HG03045 (cell line): Measurements from ENCODE around the gene IRF5.
A peak's percentile ranks its signal among the peaks of the same experiment; 100 is the strongest.
"Not testable (repeated sequence)": the region's sequence is repeated elsewhere in the genome, so short reads cannot be mapped to it uniquely, and the experiment has no call there.

ENCODE experiments used
- ATAC-seq: cut with Tn5 transposase; IDR thresholded peaks from one replicate; pipeline ENCODE4 v1.9.1; 2021; ENCODE audit warnings: mild to moderate bottlenecking, moderate library complexity; ENCODE audit not compliant: unreplicated experiment

Gene IRF5

DNA sequence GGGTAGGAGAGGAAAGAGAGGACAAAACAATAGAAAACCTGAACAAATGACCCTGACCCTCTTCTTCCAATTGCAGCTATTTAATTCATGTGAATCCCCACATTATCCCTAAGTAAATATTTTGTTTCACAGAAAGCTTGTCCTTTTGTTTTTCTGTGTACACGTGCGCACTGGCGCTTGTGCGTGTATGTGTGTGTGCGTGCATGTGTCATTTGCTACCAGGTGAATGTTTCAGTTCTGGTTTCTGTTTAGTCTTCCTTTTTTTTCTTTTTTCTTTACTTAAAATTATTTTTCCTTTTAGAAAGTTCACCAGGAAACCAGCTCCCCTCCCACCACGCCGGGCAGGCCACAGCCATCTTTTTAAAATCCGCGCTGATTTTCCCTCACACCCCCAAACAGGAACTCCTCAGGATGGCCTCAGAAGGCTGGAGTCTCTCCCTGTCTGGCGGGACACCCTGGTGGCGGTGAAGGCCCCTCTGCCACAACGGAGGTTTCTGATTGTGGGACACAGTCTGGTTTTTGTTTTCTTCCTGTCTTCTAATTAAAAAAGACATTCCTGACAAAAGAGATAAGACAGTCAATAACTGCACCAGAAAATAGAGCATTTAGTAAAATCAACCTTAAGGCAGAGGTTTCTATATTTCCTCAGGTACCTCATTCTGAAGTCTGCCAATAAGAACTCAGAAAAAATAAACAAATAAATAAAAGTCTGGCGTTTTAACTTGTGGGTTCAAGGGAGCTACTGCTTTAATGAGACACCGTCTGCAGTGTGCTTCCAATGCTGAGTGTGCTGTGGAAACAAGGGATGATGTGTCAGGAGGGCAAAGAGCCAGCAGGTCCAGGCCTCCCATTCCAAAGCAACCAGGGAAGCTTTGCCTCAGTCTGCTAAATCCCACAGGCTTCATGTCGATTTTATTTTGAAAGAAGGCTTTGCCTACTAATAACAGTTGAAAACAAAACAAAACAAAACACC, 17.4 kb downstream of the IRF5 start:
- ATAC-seq: peak; percentile 47

DNA sequence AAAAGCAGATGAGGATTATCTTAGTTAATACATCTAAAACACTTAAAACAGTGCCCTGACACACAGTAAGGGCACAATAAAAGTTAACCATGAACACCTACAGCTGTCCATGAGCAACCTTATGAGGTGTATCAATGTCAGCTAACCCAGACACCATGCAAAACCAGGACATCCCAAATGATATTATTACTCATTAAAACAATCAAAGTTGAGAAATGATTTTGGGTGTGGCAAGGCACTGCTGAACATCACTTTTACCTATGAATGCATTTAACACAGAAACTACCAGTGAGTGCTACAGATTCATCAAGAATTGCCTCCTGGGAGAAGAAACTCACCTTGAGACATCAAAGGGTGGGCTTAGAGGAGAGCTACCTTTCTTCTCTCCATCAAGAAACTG, 18.3 kb downstream of the IRF5 start:
- ATAC-seq: no peak

- ATAC-seq: no peak
These were observed 21.6 kb downstream of the IRF5 start for GRCh38 chr7:128959296-128959695.

- ATAC-seq: no peak
These were observed 23.4 kb downstream of the IRF5 start for GRCh38 chr7:128961030-128961659.

- peak; percentile 28 for ATAC-seq
These were observed 25.2 kb downstream of the IRF5 start for GRCh38 chr7:128962899-128963298.

DNA sequence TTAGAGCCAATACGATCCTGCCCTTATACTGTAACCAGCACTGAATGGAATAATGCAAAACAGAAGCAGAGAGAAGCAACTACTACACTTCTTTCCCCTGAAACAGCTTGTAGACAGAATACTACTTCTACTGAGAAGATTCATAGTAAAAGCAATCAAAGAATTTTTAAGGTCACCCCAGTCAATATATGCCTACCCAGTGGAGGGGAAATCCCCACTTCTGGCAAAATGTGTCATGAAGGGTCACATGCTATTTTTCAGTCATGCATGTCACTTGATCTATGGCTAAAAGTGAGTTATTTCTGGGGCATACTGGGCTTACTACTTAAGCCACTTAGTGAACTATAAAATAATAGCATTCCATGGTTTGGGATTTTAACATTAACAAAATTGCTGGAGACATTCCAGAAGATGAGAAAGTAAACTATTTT, 25.6 kb downstream of the IRF5 start:
- peak; percentile 75 for ATAC-seq

DNA sequence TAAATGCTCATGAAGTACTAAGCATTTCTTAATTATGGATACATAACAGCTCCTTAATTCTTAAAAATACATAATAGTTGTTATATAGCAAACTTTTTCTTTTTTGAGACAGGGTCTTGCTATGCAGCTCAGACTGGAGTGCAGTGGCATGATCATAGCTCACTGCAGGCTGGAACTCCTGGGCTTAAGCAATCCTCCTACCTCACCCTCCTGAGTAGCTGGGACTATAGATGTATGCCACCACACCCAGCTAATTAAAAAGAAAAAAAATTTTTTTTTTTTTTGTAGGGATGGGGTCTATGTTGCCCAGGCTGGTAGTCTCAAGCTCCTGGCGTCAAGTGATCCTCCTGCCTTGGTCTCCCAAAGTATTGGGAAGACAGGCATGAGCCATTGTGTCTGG, 30.9 kb downstream of the IRF5 start:
- ATAC-seq: no peak

DNA sequence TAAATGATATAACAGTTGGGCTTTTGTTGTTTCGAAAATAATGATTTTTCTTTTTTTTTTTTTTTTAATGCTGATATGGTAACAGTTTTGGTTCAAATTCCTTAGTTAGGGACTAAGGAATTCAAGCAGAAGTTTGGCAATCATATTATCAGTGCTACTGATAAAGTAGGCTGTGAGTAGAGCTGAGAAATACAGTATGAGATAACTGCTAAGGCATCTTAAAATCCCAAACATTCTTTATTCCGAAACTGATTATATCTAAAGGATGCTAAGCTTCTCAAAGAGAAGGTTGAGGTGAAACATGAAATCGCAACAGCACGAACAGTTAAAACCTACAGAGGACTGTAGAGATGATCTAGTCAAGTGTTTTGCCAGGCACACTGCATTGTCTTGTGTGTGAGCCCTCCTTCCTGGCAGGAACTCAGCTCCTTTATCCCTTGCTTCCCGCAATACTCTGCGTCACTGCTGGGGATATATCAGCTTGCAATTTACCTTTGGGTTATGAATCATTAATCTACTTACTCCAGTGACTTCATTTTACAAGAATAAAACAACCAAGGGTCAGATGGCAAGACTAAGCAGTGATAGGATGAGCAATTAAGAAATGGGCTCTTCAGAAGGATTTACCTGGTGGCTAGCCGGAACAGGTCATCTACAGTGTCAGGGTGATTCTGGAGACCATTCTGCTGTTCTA, 36.7 kb downstream of the IRF5 start:
- ATAC-seq: no peak

DNA sequence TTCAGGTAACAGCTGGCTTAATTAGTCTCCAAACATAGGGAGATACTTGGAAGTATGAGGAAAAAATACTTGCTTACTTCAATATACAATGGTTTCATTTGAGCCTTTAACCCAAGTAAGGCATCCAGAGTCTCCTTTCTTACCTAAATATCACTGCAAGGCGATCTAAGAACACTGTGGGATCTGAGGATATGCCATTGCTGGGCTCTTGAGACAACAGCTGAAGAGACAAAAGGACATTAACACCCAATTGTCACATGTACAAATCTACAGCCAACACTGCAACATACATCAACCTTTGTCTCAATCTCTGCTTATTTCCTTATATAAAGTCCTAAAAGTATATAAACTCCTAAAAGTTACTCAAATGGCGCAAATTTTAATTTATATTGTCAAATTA, 44.4 kb downstream of the IRF5 start:
- no peak for ATAC-seq

- no peak for ATAC-seq
These were observed 47.9 kb downstream of the IRF5 start for GRCh38 chr7:128985660-128986059.

- ATAC-seq: no peak
These were observed 48.9 kb downstream of the IRF5 start for GRCh38 chr7:128986609-128987008.

DNA sequence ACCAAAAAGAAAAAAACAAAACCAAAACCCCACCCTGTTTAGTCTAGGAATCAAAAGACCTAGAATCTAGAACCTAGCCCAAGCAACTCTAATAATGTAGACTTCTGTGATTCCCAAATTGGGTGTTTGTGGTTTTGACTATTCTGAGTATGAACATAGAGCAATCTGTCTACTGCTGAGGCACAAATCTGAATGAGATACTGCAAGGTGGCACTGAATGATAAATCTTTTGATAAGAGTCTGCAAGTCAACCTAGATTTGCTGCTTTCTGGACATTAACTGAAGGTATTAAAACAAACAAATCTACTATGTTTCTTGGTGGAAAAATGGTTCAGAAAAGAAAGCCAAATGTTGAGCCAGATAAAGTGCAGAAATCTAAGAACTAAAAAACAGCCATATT, 50.6 kb downstream of the IRF5 start:
- ATAC-seq: no peak

DNA sequence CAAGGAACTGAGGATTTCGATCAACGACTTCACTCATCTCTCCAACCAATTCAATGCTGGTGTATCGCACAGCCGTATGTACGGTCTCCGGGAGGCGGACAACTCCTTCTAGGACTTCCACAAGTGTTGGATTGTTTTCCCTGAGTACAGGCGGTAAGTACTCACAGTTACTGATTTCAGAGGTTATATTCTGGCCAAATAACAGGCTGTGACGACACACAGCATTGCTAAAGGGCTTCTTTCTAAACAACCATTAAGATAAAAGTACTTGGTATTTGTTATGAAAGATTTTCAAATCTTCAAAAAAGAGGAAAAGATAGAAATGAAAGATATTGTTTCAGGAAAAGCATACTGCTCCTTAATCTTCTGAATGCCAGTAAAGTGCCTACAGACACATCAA, 52.2 kb downstream of the IRF5 start:
- no peak for ATAC-seq

DNA sequence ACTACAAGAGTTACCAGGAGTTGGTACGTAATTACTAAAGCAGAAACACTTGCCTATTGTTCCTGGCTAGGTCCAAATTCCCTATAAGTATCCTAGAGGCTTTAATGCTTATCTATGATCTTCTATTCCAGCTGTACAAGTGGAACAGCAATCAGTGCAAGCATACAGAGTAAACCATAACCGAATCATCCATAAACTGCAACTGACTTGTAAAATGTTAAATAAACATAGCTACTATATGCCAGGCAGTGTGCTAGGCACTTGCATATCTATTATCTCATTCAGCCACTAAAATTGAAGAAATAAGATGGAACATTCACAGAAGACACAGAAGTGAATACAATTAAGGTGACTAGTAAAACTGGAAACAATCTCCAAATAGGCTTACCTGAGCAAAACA, 55.7 kb downstream of the IRF5 start:
- ATAC-seq: no peak

DNA sequence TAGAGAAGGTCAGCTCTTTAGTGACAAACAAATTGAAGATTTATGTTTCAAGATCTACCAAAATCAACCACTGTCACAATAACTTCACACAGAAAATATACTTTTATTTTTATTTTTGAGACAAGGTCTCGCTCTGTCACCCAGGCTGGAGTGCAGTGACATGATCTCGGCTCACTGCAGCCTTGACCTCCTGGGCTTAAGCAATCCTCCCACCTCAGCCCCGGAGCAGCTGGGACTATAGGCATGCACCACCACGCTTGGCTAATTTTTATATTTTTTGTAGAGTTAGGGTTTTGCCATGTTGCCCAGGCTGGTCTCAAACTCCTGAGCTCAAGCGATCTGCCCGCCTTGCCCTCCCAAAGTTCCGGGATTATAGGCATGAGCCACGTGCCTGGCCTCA, 56.8 kb downstream of the IRF5 start:
- not testable (repeated sequence) for ATAC-seq

- ATAC-seq: no peak
These were observed 59.5 kb downstream of the IRF5 start for GRCh38 chr7:128997181-128997580.
